Liver (tissue), 9 donors: Measurements from ENCODE around the gene DNAJC6. TPM values are rescaled to one million over a fixed set of nuclear protein-coding genes. Genes with fewer than 3 reads are reported as not detected.
"Not testable (repeated sequence)": the region's sequence is repeated elsewhere in the genome, so short reads cannot be mapped to it uniquely, and the experiment has no call there.

Experiments
- DNase-seq: peaks from one replicate; pipeline ENCODE4 v3.0.0-alpha.2; 2017; ENCODE audit warnings: low spot score
- H3K27ac ChIP-seq, 2 donors: one replicate each; pipeline ENCODE4 v1.7.0; 2013; ENCODE audit warnings: inconsistent platforms in 2 of 2, low read length in 2 of 2, control low read depth in 1 of 2, low read depth in 1 of 2, mild to moderate bottlenecking in 1 of 2
- H3K27me3 ChIP-seq, 4 donors: one replicate each; pipeline versions ENCODE4 v1.6.1 to v1.7.0; 2013; ENCODE audit warnings: low read length in 3 of 4, inconsistent platforms in 1 of 4, mild to moderate bottlenecking in 1 of 4, moderate library complexity in 1 of 4; ENCODE audit not compliant: control insufficient read depth in 4 of 4, insufficient read depth in 4 of 4
- H3K36me3 ChIP-seq, 4 donors: one replicate each; pipeline versions ENCODE4 v1.6.1 to v1.7.0; 2013; ENCODE audit warnings: low read length in 3 of 4, mild to moderate bottlenecking in 3 of 4, low read depth in 1 of 4, moderate library complexity in 1 of 4; ENCODE audit not compliant: control insufficient read depth in 4 of 4, insufficient read depth in 3 of 4
- H3K4me1 ChIP-seq, 4 donors: one replicate each; pipeline versions ENCODE4 v1.6.1 to v1.7.0; 2013; ENCODE audit warnings: low read length in 3 of 4, mild to moderate bottlenecking in 3 of 4, moderate library complexity in 1 of 4; ENCODE audit not compliant: control insufficient read depth in 4 of 4, insufficient read depth in 4 of 4
- H3K4me3 ChIP-seq, 3 donors: one replicate each; pipeline versions ENCODE4 v1.6.1 to v1.7.0; 2013; ENCODE audit warnings: low read length in 3 of 3, control low read depth in 1 of 3, low read depth in 1 of 3, mild to moderate bottlenecking in 1 of 3
- H3K9ac ChIP-seq, 2 donors: one replicate each; pipeline ENCODE4 v1.7.0; 2013; ENCODE audit warnings: low read length in 2 of 2, mild to moderate bottlenecking in 2 of 2, moderate library complexity in 2 of 2, control low read depth in 1 of 2, low read depth in 1 of 2
- H3K9me3 ChIP-seq, 4 donors: one replicate each; pipeline versions ENCODE4 v1.6.1 to v1.7.0; 2013; ENCODE audit warnings: low read length in 3 of 4; ENCODE audit not compliant: control insufficient read depth in 4 of 4
- ATF3 ChIP-seq: IDR thresholded peaks from 2 replicates; pipeline ENCODE4 v1.6.1; 2016; ENCODE audit warnings: antibody characterized with exemption
- EGR1 ChIP-seq, 2 donors: IDR thresholded peaks; 2 replicates each; pipeline ENCODE4 v1.6.1; 2016 to 2018; ENCODE audit warnings: antibody characterized with exemption in 2 of 2, low read depth in 2 of 2
- FOXA1 ChIP-seq: IDR thresholded peaks from 2 replicates; pipeline ENCODE4 v1.6.1; 2016; ENCODE audit warnings: antibody characterized with exemption
- GABPA ChIP-seq, 2 donors: IDR thresholded peaks in 1 of 2; conservative IDR thresholded peaks in 1 of 2; 2 replicates each; pipeline ENCODE4 v1.6.1; 2016; ENCODE audit warnings: antibody characterized with exemption in 2 of 2, mild to moderate bottlenecking in 1 of 2, moderate library complexity in 1 of 2
- HNF4A ChIP-seq, 2 donors: conservative IDR thresholded peaks; 2 replicates each; pipeline ENCODE4 v1.6.1; 2016; ENCODE audit warnings: antibody characterized with exemption in 2 of 2, mild to moderate bottlenecking in 2 of 2
- HNF4G ChIP-seq: IDR thresholded peaks from 2 replicates; pipeline ENCODE4 v1.6.1; 2016; ENCODE audit warnings: antibody characterized with exemption
- JUND ChIP-seq, 2 donors: IDR thresholded peaks; 2 replicates each; pipeline ENCODE4 v1.6.1; 2016; ENCODE audit warnings: antibody characterized with exemption in 2 of 2
- NR2F2 ChIP-seq: IDR thresholded peaks from 2 replicates; pipeline ENCODE4 v1.6.1; 2016; ENCODE audit warnings: antibody characterized with exemption
- RAD21 ChIP-seq, 2 donors: IDR thresholded peaks; 2 replicates each; pipeline ENCODE4 v1.6.1; 2016; ENCODE audit warnings: antibody characterized with exemption in 2 of 2, mild to moderate bottlenecking in 2 of 2
- RXRA ChIP-seq, 2 donors: IDR thresholded peaks; 2 replicates each; pipeline ENCODE4 v1.6.1; 2017 to 2018; ENCODE audit warnings: antibody characterized with exemption in 2 of 2, mild to moderate bottlenecking in 1 of 2
- SP1 ChIP-seq: IDR thresholded peaks from 2 replicates; pipeline ENCODE4 v1.6.1; 2018; ENCODE audit warnings: antibody characterized with exemption, mild to moderate bottlenecking
- WGBS: extraction: QIAGEN DNeasy Blood & Tissue Kit; methylation state at CpG from one replicate; pipeline ENCODE4 v1.1.7; 2013; 5-methylcytosine and 5-hydroxymethylcytosine counted together
- polyA plus RNA-seq, 2 donors: library from polyadenylated mRNA; stranded (reverse) in 1 of 2; unstranded in 1 of 2; fragments of 200-250 nt in 1 of 2; fragments of >200 nt in 1 of 2; fragmentation: Nextera tagmentation in 1 of 2; extraction: Ambion mirVana in 1 of 2; gene quantifications; one replicate each; pipeline versions ENCODE4 v1.2.1 to v1.2.3, GENCODE V29; 2013 to 2015
- total RNA-seq, 2 donors: library from RNA; depleted of rRNA; stranded (reverse); fragments of >200 nt; gene quantifications; one replicate each; pipeline ENCODE4 v1.2.3, GENCODE V29; 2014
- TF ChIP-seq, protein P1 (sequence below): fragments of 150-350 bp; IDR thresholded peaks from 2 replicates; pipeline ENCODE4 v1.5.1; 2017; ENCODE audit warnings: improper control_type of control experiment, low read depth, low read length; ENCODE audit not compliant: missing input control
- TF ChIP-seq, protein P2 (sequence below): IDR thresholded peaks from 2 replicates; pipeline ENCODE4 v1.6.1; 2016; ENCODE audit warnings: antibody characterized with exemption
- donor health status: healthy.
- donor health status: healthy.
- donor health status: healthy.
- donor health status: healthy.
- donor health status: healthy.

Gene DNAJC6
- total and polyA plus RNA-seq, 4 donors, result 0.15 to 35.0 (median 0.30) TPM

DNA sequence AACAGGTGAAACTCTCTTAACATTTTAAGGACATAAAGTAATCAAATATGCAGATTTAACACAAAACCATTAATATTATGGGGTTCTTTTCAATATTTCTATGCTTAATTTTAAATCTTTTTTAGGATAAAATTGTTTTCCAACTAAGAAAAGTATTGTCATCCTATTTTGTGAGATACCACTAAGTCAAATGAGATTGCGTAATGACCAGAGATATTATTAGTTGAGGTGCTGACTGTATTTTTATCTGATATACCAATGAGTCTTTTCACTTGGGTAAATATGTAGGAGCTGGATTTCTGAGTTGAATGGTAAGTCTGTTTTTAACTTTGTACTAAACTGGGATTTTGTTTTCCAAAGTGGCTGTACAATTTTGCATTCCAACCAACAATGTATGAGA is 136.5 kb downstream of the DNAJC6 start (continued):
- TF ChIP-seq, protein P1, sequence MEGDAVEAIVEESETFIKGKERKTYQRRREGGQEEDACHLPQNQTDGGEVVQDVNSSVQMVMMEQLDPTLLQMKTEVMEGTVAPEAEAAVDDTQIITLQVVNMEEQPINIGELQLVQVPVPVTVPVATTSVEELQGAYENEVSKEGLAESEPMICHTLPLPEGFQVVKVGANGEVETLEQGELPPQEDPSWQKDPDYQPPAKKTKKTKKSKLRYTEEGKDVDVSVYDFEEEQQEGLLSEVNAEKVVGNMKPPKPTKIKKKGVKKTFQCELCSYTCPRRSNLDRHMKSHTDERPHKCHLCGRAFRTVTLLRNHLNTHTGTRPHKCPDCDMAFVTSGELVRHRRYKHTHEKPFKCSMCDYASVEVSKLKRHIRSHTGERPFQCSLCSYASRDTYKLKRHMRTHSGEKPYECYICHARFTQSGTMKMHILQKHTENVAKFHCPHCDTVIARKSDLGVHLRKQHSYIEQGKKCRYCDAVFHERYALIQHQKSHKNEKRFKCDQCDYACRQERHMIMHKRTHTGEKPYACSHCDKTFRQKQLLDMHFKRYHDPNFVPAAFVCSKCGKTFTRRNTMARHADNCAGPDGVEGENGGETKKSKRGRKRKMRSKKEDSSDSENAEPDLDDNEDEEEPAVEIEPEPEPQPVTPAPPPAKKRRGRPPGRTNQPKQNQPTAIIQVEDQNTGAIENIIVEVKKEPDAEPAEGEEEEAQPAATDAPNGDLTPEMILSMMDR, result no peak

DNA sequence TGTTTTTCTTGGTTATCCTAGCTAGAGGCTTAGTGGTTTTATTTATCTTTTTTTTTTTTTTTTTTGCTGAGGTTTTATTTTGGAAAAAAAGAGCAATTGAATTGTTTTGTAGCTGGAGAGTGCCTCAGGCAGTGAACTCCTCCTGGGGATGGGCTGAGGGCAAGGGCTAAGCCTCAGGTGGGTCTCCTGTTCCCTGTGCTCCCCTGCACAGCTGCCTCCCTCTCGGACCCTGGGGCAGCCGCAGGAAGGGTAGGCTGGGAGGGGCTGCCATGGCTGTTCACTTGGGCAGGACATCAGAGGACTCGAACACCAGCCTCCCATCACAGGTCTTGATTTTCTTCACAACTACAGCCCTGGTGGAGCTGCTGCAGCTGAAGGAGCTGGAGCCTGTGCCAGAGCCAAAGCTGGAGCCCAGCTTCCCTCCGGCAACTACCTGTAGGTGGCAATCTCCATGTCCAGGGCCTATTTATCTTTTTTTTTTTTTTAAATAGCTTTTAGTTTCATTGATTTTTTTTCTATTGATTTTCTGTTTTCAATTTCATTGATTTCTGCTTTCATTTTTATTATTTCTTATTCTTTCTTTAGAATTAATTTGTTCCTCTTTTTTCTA is 140.0 kb downstream of the DNAJC6 start:
- TF ChIP-seq JUND (IDR thresholded peaks at IDR 0.05), result no peak
- TF ChIP-seq EGR1 (IDR thresholded peaks at IDR 0.05; ENCODE audit: low read depth in 2 of 2), result no peak
- TF ChIP-seq NR2F2, result no peak
- TF ChIP-seq, protein P1, result peak; percentile 33
- TF ChIP-seq GABPA (IDR thresholded peaks at IDR 0.05 in 1 of 2, conservative IDR thresholded peaks at IDR 0.05 in 1 of 2), result no peak
- no peak for TF ChIP-seq RXRA (IDR thresholded peaks at IDR 0.05)
- TF ChIP-seq RAD21 (IDR thresholded peaks at IDR 0.05), result peak; percentile 51 to 69
- TF ChIP-seq HNF4G, result no peak
- no peak for TF ChIP-seq ATF3
- Histone ChIP-seq H3K9me3 (no peaks in the 10 kb centered on the region), H3K9ac (no peak overlapping the region), H3K27me3 (no peaks in the 10 kb centered on the region), H3K4me1 (peaks cover 0 to 3% (median 0%) of the 10 kb centered on the region in 4 donors), H3K4me3 (no peak overlapping the region), H3K27ac (no peak overlapping the region), H3K36me3 (no peaks in the 10 kb centered on the region)
- 80% methylated on average over 4 of the region's 4 CpGs for WGBS
- DNase-seq, result no peak

GRCh38 chr1:65455678-65456077 is 146.3 kb downstream of the DNAJC6 start:
- not testable (repeated sequence) for H3K36me3 ChIP-seq, H3K27ac ChIP-seq, H3K4me1 ChIP-seq, H3K9ac ChIP-seq, H3K4me3 ChIP-seq, H3K9me3 ChIP-seq, DNase-seq, H3K27me3 ChIP-seq
- WGBS, result 88% methylated on average over 10 of the region's 10 CpGs

DNA sequence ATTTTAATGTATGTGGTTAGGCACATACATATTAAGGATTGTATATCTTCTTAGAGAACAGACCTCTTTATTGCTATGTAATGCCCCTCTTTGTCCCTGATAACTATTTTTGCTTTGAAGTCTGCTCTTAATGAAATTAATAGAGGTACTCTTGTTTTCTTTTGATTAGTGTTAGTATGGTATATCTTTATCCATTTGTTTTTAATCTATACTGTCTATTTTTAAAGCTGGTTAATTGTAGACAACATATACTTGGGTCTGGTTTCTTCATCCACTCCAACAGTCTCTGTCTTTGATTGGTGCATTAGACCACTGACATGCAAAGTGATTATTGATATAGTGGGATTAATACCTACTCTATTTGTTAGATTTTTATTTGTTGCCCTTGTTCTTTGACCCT is 147.1 kb downstream of the DNAJC6 start:
- TF ChIP-seq, protein P2, sequence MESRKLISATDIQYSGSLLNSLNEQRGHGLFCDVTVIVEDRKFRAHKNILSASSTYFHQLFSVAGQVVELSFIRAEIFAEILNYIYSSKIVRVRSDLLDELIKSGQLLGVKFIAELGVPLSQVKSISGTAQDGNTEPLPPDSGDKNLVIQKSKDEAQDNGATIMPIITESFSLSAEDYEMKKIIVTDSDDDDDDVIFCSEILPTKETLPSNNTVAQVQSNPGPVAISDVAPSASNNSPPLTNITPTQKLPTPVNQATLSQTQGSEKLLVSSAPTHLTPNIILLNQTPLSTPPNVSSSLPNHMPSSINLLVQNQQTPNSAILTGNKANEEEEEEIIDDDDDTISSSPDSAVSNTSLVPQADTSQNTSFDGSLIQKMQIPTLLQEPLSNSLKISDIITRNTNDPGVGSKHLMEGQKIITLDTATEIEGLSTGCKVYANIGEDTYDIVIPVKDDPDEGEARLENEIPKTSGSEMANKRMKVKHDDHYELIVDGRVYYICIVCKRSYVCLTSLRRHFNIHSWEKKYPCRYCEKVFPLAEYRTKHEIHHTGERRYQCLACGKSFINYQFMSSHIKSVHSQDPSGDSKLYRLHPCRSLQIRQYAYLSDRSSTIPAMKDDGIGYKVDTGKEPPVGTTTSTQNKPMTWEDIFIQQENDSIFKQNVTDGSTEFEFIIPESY, result no peak
- no peak for TF ChIP-seq FOXA1
- TF ChIP-seq SP1, result no peak
- no peak for TF ChIP-seq HNF4A (conservative IDR thresholded peaks at IDR 0.05)
- TF ChIP-seq, protein P1, result no peak
- TF ChIP-seq RAD21 (IDR thresholded peaks at IDR 0.05), result no peak
- no peak for TF ChIP-seq EGR1 (IDR thresholded peaks at IDR 0.05; ENCODE audit: low read depth in 2 of 2)
- no peaks in the 10 kb centered on the region for H3K36me3 ChIP-seq
- no peak overlapping the region for H3K9ac ChIP-seq
- peaks cover 0 to 3% (median 0%) of the 10 kb centered on the region in 4 donors for H3K4me1 ChIP-seq
- DNase-seq, result no peak
- H3K27me3 ChIP-seq, result no peaks in the 10 kb centered on the region
- H3K27ac ChIP-seq, result no peak overlapping the region
- no peak overlapping the region for H3K4me3 ChIP-seq
- H3K9me3 ChIP-seq, result no peaks in the 10 kb centered on the region
